GM11168 (cell line): ENCODE measurements around the gene SPOCD1.

ENCODE experiments used
- in situ Hi-C: fragments of 300-500 bp; cut with MboI; formaldehyde crosslinking; loops from one replicate; pipeline ENCODE4 v1.12.0; 2022; ENCODE audit warnings: low sequenced_read_pairs; ENCODE audit not compliant: unreplicated experiment

Gene SPOCD1

GRCh38 chr1:31776516-31776915 is 39.3 kb downstream of the SPOCD1 start:
- in situ Hi-C loops = no loop called here

GRCh38 chr1:31776032-31776431 is 39.8 kb downstream of the SPOCD1 start:
- in situ Hi-C loops = no loop called here

- in situ Hi-C loops = no loop called here
Measured at GRCh38 chr1:31775210-31775999, 40.4 kb downstream of the SPOCD1 start.

DNA sequence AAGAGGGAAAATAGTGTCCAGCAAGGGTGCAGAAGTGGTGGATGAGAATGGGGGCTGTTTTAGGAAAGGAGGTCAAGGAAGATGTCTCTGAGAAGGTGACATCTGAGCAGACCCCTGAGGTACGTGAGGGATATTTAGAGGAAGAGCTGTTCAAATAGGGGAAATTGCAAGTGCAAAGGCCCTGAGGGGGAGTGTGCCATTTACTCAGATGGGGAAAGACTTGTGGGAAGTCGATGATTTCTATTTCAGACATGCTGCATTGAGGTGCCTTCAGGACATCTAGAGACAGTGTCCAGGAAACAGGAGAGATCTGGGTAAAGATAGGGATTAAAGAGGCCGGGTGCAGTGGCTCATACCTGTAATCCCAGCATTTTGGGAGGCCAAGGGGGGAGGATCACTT is 41.3 kb downstream of the SPOCD1 start:
- in situ Hi-C loops = no loop called here

DNA sequence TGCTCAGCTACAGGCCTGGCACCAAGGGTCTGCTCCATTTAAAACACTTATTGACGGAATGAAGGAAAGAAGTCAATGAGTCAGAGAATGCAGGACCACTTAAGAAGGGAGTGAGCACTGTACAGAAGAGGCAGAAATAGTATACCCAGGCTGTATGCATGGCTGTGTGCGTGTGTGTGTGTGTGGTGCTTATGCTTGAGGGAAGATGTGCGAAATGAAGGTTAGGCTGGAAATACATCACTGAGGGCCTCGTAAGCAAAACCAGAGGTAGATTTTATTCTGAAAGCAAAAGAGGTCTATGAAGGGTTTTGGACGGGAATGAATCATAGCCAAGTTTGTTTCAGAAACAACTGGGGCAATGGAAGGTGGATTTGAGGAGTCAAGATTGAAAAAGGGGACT is 42.0 kb downstream of the SPOCD1 start:
- in situ Hi-C loops = no loop called here

GRCh38 chr1:31772669-31773248 is 43.1 kb downstream of the SPOCD1 start:
- in situ Hi-C loops = no loop called here

DNA sequence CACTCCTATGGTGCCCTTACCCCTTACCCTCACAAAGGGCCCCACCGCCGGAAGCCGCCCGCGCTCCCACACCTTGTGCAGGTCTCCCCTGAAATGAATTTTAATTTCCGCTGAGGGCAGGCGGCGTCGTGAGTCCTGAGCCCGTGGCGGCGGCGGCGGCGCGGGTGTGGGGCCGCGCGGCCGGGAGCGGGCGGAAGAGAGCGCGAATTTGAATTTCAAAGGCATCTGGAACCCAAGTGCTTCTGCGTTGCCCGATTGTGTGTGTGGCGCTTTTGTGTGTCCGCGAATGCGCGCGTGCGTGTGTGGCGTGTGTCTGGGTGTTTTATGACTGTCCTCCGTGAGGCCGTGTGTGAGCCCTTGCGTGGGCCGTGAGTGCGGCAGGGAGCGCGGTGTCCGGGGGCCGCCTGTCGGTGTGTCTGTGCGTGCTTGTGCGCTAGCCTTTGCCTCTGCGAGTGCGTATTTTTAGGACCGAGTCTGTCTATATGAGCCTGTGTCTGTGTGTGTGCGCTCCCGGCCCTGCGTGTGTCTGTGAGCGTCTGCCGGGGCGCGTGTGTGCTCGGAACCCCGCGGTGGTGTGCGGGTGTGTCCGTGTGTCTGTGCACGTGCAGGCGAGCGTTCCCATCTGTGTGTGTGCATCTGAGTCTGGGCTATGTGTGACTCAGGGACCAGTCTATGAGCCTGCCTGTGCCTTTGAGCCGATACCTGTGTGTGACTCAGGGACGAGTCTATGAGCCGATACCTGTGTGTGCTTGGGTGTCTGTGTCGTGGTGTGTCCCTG is 43.7 kb downstream of the SPOCD1 start:
- in situ Hi-C loops = no loop called here

DNA sequence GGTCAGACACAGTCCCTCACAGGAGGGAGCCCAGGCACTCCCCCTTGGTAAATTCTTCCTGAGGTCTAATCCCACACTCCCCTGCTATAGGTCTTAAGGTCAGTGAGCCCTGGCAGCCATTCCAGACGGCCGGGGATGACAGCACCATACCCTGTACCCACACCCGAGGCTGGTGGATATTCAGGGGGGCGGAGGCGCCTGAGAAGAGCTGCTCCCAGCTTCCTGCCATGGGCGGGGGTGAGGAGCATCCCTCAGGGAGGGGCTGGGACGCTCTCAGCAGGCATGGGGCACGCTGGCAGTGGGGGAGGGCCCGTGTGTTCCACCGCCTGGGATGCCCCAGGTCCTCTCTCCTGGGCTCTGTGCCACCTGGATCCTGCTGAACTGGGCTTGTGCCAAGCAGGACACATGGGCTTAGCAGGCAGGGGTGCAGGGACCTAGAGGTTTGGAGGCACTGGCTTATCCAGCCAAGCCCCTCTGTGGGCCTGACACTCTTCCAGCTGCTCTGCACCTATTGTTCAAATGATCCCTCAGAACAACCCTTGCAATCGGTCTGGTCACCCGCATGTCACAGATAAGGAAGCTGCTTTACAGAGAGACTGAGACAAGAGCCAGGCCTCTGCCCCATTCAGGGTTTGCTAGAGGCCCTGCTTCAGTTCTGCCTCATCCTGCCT is 46.0 kb downstream of the SPOCD1 start:
- in situ Hi-C loops = no loop called here

DNA sequence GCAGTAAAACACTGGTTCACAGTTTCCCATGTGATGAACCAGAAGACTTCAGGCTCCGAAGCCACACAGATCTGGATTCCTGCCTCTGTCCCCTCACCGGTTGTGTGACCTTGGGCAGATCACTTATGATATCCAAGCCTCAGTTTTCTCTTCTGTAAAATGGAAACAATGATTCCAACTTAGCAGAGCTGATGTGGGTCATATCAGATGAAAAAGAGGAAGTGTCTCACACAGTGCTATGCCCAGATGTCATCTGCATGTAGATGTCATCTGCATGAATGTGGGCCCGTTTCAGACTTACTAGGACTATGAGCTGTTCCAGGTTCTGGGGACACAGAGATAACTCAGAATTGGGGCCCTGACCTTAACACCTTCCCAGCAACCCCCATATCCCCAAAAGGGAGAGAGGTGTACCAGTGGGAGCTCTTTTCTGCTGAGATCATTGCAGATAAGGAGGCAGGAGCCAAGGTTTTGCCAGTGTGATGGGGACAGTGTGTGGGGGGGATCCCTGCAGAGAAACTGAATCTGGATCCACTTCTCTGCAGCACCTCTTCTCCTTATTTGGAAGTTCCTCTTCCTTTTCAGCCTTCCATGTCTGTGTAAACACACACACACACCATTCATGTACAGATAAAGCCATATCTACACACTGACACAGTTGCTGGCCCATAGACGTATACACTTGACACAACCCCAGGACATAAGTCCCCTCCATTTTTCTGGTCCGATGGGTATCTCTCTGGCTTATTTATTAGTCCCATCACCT is 46.7 kb downstream of the SPOCD1 start:
- in situ Hi-C loops = no loop called here

GRCh38 chr1:31768407-31768907 is 47.4 kb downstream of the SPOCD1 start:
- in situ Hi-C loops = no loop called here

DNA sequence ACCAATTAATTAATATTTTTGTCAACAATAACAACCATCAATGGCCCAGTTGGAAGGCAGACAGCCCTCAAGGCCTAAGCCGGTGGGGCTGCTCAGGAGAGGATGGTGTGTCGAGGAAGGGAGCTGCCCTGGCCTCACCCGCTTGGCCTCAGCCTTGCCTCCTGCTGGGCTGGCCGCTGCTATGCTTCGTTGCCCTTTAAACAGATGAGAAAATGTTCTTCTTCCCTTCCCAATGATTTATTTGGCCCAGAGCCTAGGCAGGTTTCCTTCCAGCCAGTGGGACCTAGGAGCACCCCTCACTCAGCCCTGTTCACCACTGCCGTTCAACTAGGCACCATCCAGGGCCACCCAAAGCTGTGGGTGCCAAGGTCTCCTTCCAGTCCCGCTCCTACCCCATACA is 48.6 kb downstream of the SPOCD1 start:
- in situ Hi-C loops = no loop called here

DNA sequence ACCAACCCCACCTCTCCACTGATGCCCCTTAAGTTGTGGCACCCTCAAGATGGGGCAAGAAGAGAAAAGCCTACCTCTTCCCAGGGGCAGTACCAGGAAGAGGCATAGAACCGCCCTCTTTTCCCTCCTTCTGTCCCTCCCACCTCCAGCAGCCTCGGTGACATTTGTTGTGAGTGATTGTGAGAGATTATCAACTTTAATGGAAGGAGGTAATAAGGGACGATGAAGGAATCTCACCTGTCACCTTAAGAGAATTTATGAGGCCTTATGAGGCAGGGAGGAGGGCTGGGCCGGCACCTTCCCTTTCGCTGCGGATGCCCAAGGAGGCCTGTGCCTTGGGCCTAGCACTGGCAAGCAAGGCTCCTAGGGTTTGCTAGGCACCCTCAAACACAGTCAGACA is 50.3 kb downstream of the SPOCD1 start:
- in situ Hi-C loops = no loop called here

DNA sequence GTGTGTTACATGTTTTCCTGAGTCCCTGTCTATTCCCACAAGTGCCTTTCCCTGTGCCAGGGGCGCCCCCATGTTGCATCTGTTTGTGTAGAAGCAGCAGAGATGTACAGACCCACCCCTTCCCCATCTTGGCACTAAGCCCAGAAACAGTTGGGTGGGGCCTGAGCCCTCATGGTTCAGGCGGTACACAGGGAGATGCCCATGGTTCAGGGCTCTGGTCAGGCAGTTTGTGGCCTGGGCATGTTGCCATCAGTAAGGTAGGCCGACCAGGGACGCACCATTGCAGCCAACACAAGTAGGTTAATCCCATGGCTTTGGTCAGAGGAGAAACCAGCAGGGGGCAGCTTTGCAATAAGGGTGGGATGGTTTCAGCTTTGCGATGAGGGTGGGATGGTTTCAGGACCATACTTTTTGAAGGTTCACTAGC is 50.8 kb downstream of the SPOCD1 start:
- in situ Hi-C loops = no loop called here

GRCh38 chr1:31764312-31765040 is 51.3 kb downstream of the SPOCD1 start, which contains the start of gene ADGRB2:
TSS of gene ADGRB2 (minus strand) at chr1:31764340. CDS start at chr1:31757221, 7,119 bp downstream.
- in situ Hi-C loops = no loop called here

DNA sequence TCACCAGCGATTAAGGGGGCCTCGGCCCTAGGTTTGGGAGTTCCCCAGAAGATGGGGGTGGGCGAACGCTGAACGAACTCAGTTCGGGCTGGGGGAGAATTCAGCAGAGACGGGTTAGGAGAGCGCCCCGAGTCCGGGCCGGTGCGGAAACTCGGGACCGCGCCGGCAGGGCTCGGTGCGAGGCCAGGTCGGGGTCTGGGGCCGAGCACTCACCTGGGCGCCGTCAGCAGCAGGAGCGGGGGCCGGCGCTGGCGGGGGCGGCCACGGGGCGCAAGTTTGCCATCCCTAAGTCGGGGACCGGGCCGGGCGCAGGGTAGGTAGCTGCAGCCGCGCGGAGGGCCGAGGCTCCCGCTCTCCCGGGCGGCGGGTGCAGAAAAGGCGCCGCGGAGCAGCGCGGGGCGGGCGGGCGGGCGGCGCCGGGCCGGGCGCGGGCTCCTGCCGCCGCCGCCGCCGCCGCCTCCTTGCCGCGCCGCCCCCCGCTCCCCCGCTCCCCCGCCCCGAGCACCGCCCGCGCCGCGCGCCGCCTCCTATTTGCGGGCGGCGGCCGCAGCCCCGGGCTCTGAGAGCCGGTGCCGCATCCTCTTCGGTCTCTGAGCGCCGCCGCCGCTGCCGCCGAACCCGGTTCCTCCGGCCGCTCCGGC is 52.0 kb downstream of the SPOCD1 start:
- in situ Hi-C loops = no loop called here

DNA sequence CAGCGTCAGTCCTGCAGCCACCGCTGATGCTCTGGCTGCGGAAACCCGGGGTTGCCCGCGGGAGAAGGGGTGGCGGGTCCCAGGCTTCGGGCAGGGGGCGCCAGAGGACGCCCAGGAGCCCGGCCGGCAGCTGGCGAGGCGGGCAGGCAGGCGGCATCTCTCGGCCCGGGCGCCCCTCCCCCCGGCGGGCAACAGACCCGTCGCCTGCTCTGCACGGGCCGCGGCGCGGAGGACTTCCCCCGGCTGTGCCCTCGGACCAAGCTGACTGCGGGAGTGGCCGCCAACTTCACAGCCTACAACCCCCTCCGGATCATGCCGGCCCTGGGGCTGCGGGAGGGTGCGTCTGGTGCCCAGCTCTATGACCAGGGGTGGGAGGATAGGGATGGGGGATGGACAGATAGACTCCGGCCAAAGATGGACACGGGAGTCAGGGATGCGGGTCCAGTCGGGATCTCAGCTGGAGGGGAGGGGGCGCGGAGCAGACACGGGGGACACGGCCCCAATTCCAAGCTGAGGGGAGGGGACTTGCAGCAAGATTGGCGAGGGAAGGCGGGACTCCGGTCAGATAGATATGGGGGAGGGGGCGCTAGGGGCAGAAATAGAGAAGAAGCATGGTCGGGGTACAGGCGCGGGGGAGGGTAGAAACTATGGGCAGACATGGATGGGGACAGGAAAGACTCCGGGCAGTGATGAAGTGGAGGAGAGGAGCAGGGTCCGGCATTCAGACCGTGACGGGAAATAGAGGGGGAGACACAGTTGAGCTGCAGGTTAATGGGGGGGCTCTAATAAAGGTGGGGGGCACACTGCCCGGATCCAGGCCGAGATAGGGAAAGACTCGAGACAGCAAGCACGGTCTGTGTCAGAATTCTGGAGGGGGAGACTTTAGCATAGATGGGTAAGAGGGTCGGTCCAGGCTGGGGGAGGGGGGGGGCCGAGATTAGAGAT is 52.8 kb downstream of the SPOCD1 start:
- in situ Hi-C loops = no loop called here

GRCh38 chr1:31762323-31762722 is 53.5 kb downstream of the SPOCD1 start:
- in situ Hi-C loops = no loop called here

DNA sequence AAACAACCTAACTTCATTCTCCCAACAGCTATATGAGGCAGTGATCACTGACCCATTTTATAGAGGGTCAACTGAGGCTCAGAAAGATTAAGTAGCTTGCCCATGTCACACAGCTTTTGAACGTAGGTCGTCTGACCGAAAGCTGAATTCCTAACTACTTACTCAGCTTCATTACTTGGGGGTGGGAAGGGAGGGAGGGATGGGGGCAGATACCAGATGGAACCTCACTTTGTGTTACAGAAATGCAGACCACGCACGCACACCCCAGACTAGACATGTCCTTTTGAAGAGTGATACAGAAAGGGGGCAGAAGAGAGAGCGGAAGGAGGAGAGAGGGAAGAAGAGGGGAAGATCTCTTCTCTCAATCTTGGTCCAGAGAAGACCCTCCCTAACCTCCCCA is 53.9 kb downstream of the SPOCD1 start:
- in situ Hi-C loops = no loop called here
